ENCODE results near the gene LRRC4.

Gene LRRC4

GRCh38 chr7:128022631-128023532 lies 8.4 kb downstream of the LRRC4 start:
- no peak for DNase-seq
- no peak for TF ChIP-seq CTCF (IDR thresholded peaks at IDR 0.05)
- Mint-ChIP-seq H3K4me3 (peak overlapping the region; percentile 54), H3K27ac (peak overlapping the region; percentile 89), H3K4me1 (peaks cover 66% of the 10 kb centered on the region), H3K27me3 (ENCODE audit: low read depth, poor library complexity) (no peaks in the 10 kb centered on the region), H3K36me3 (ENCODE audit: low read depth) (peaks cover 10% of the 10 kb centered on the region), H3K9me3 (no peaks in the 10 kb centered on the region)

GRCh38 chr7:128021366-128021765 lies 9.9 kb downstream of the LRRC4 start:
- no peak for DNase-seq
- TF ChIP-seq CTCF (IDR thresholded peaks at IDR 0.05), result no peak
- peaks cover 62% of the 10 kb centered on the region for H3K4me1 Mint-ChIP-seq
- peak overlapping the region; percentile 40 for H3K27ac Mint-ChIP-seq
- H3K27me3 Mint-ChIP-seq (ENCODE audit: low read depth, poor library complexity), result no peaks in the 10 kb centered on the region
- peaks cover 10% of the 10 kb centered on the region for H3K36me3 Mint-ChIP-seq (ENCODE audit: low read depth)
- H3K9me3 Mint-ChIP-seq, result no peaks in the 10 kb centered on the region
- H3K4me3 Mint-ChIP-seq, result no peak overlapping the region

- H3K36me3 Mint-ChIP-seq (ENCODE audit: low read depth), result peaks cover 10% of the 10 kb centered on the region
- no peaks in the 10 kb centered on the region for H3K27me3 Mint-ChIP-seq (ENCODE audit: low read depth, poor library complexity)
- DNase-seq, result no peak
- H3K9me3 Mint-ChIP-seq, result no peaks in the 10 kb centered on the region
- peak; percentile 20 for TF ChIP-seq CTCF (IDR thresholded peaks at IDR 0.05)
- H3K4me1 Mint-ChIP-seq, result peaks cover 51% of the 10 kb centered on the region
- H3K27ac Mint-ChIP-seq, result no peak overlapping the region
- H3K4me3 Mint-ChIP-seq, result no peak overlapping the region
Measured at GRCh38 chr7:128020159-128020558, 11.1 kb downstream of the LRRC4 start.

GRCh38 chr7:128019288-128019687 lies 11.9 kb downstream of the LRRC4 start:
- peak overlapping the region; percentile 57 for H3K27ac Mint-ChIP-seq
- H3K9me3 Mint-ChIP-seq, result no peaks in the 10 kb centered on the region
- no peak for TF ChIP-seq CTCF (IDR thresholded peaks at IDR 0.05)
- no peak overlapping the region for H3K4me3 Mint-ChIP-seq
- H3K4me1 Mint-ChIP-seq, result peaks cover 51% of the 10 kb centered on the region
- no peak for DNase-seq
- no peaks in the 10 kb centered on the region for H3K27me3 Mint-ChIP-seq (ENCODE audit: low read depth, poor library complexity)
- peaks cover 10% of the 10 kb centered on the region for H3K36me3 Mint-ChIP-seq (ENCODE audit: low read depth)

GRCh38 chr7:128017862-128018845 lies 13.1 kb downstream of the LRRC4 start:
- Mint-ChIP-seq H3K4me1 (peaks cover 41% of the 10 kb centered on the region), H3K4me3 (no peak overlapping the region), H3K27ac (peak overlapping the region; percentile 19), H3K27me3 (ENCODE audit: low read depth, poor library complexity) (no peaks in the 10 kb centered on the region), H3K9me3 (no peaks in the 10 kb centered on the region), H3K36me3 (ENCODE audit: low read depth) (peaks cover 10% of the 10 kb centered on the region)
- TF ChIP-seq CTCF (IDR thresholded peaks at IDR 0.05), result no peak
- no peak for DNase-seq
